ENCODE measurements around the gene FBXL17.

- TF ChIP-seq CTCF (conservative IDR thresholded peaks at IDR 0.05; ENCODE audit: low read depth, low read length) (no peak), POLR2A (IDR thresholded peaks at IDR 0.05; ENCODE audit: low read depth, low read length) (no peak), USF2 (IDR thresholded peaks at IDR 0.05; ENCODE audit: low read depth, low read length) (no peak), RAD21 (IDR thresholded peaks at IDR 0.05; ENCODE audit: low read length) (no peak), RCOR1 (IDR thresholded peaks at IDR 0.05; ENCODE audit: insufficient replicate concordance, low read length) (no peak), RFX5 (IDR thresholded peaks at IDR 0.05; ENCODE audit: low read depth, low read length) (no peak), ELK1 (IDR thresholded peaks at IDR 0.05; ENCODE audit: borderline replicate concordance, low read depth, low read length) (no peak), CHD1 (IDR thresholded peaks at IDR 0.05; ENCODE audit: low read depth, low read length) (no peak), MAZ (IDR thresholded peaks at IDR 0.05; ENCODE audit: borderline replicate concordance, low read depth, low read length) (no peak), MXI1 (IDR thresholded peaks at IDR 0.05; ENCODE audit: borderline replicate concordance, low read depth, low read length) (no peak), SMC3 (IDR thresholded peaks at IDR 0.05; ENCODE audit: low read depth, low read length) (no peak), CEBPB (IDR thresholded peaks at IDR 0.05; ENCODE audit: low read depth, low read length) (no peak), FOS (IDR thresholded peaks at IDR 0.05; ENCODE audit: low read depth, low read length) (no peak), MAFK (IDR thresholded peaks at IDR 0.05; ENCODE audit: low read depth, low read length) (no peak)
Measured at GRCh38 chr5:107878661-107879060, 503.2 kb downstream of the FBXL17 start.

Data from IMR-90 (cell line).